ENCODE results near the gene MAGEB6. TPM values are rescaled to one million over a fixed set of nuclear protein-coding genes. Genes with fewer than 3 reads are reported as not detected.
"Not testable (repeated sequence)": the region's sequence is repeated elsewhere in the genome, so short reads cannot be mapped to it uniquely, and the experiment has no call there.

The MAGEB6 gene
- not detected for polyA plus RNA-seq (2013, experiment 1 of 4)
- polyA plus RNA-seq (2013, experiment 2 of 4), result not detected
- not detected for polyA plus RNA-seq (2013, experiment 3 of 4)
- polyA plus RNA-seq (2013, experiment 4 of 4), result not detected

GRCh38 chrX:26192204-26192603, at the start of gene MAGEB6:
MAGEB6 (plus strand) TSS chrX:26192440; CDS start chrX:26193847, 1,407 bp downstream.
- Histone ChIP-seq H3K36me3 (ENCODE audit: control insufficient read depth, insufficient read depth, low read length) (no peaks in the 10 kb centered on the region), H3K9me3 (ENCODE audit: control insufficient read depth, low read length) (no peaks in the 10 kb centered on the region), H3K27ac (ENCODE audit: insufficient read depth, low read depth, low read length, poor library complexity, severe bottlenecking) (no peak within 1 kb of the TSS), H3K4me3 (ENCODE audit: insufficient read depth, low read depth, low read length) (no peak within 1 kb of the TSS), H3K4me1 (ENCODE audit: control insufficient read depth, insufficient read depth, low read length) (no peaks in the 10 kb centered on the region), H3K27me3 (ENCODE audit: control insufficient read depth, insufficient read depth, low read length, poor library complexity, severe bottlenecking) (no peaks in the 10 kb centered on the region)
- WGBS, 2 experiments, result 93 to 94% methylated on average over 17 of the region's 17 CpGs

GRCh38 chrX:26146024-26146423, 46.2 kb upstream of the MAGEB6 start:
- Histone ChIP-seq H3K9me3 (ENCODE audit: control insufficient read depth, low read length) (no peaks in the 10 kb centered on the region), H3K4me3 (ENCODE audit: insufficient read depth, low read depth, low read length) (no peak overlapping the region), H3K4me1 (ENCODE audit: control insufficient read depth, insufficient read depth, low read length) (no peaks in the 10 kb centered on the region), H3K36me3 (ENCODE audit: control insufficient read depth, insufficient read depth, low read length) (no peaks in the 10 kb centered on the region), H3K27ac (ENCODE audit: insufficient read depth, low read depth, low read length, poor library complexity, severe bottlenecking) (no peak overlapping the region), H3K27me3 (ENCODE audit: control insufficient read depth, insufficient read depth, low read length, poor library complexity, severe bottlenecking) (no peaks in the 10 kb centered on the region)
- WGBS, 2 experiments, result 97 to 100% methylated on average over 1 to 2 of the region's 2 CpGs

GRCh38 chrX:26160301-26160700, 31.9 kb upstream of the MAGEB6 start, which contains the start of gene MAGEB6B:
MAGEB6B (plus strand) TSS chrX:26160601; CDS start chrX:26160601, 0 bp downstream.
- no peaks in the 10 kb centered on the region for H3K36me3 ChIP-seq (ENCODE audit: control insufficient read depth, insufficient read depth, low read length)
- 92 to 96% methylated on average over 10 of the region's 10 CpGs for WGBS, 2 experiments
- no peaks in the 10 kb centered on the region for H3K9me3 ChIP-seq (ENCODE audit: control insufficient read depth, low read length)
- H3K4me3 ChIP-seq (ENCODE audit: insufficient read depth, low read depth, low read length), result no peak within 1 kb of the TSS
- no peak within 1 kb of the TSS for H3K27ac ChIP-seq (ENCODE audit: insufficient read depth, low read depth, low read length, poor library complexity, severe bottlenecking)
- H3K27me3 ChIP-seq (ENCODE audit: control insufficient read depth, insufficient read depth, low read length, poor library complexity, severe bottlenecking), result no peaks in the 10 kb centered on the region
- no peaks in the 10 kb centered on the region for H3K4me1 ChIP-seq (ENCODE audit: control insufficient read depth, insufficient read depth, low read length)

- Histone ChIP-seq H3K9me3 (ENCODE audit: control insufficient read depth, low read length) (no peaks in the 10 kb centered on the region), H3K4me3 (ENCODE audit: insufficient read depth, low read depth, low read length) (no peak overlapping the region), H3K36me3 (ENCODE audit: control insufficient read depth, insufficient read depth, low read length) (no peaks in the 10 kb centered on the region), H3K4me1 (ENCODE audit: control insufficient read depth, insufficient read depth, low read length) (no peaks in the 10 kb centered on the region), H3K27ac (ENCODE audit: insufficient read depth, low read depth, low read length, poor library complexity, severe bottlenecking) (no peak overlapping the region), H3K27me3 (ENCODE audit: control insufficient read depth, insufficient read depth, low read length, poor library complexity, severe bottlenecking) (no peaks in the 10 kb centered on the region)
Observed at GRCh38 chrX:26203561-26203960, 11.3 kb downstream of the MAGEB6 start.

GRCh38 chrX:26204717-26205116, 12.5 kb downstream of the MAGEB6 start:
- not testable (repeated sequence) for H3K4me3 ChIP-seq (ENCODE audit: insufficient read depth, low read depth, low read length); H3K27me3 ChIP-seq (ENCODE audit: control insufficient read depth, insufficient read depth, low read length, poor library complexity, severe bottlenecking); H3K9me3 ChIP-seq (ENCODE audit: control insufficient read depth, low read length); H3K4me1 ChIP-seq (ENCODE audit: control insufficient read depth, insufficient read depth, low read length); H3K36me3 ChIP-seq (ENCODE audit: control insufficient read depth, insufficient read depth, low read length); H3K27ac ChIP-seq (ENCODE audit: insufficient read depth, low read depth, low read length, poor library complexity, severe bottlenecking)
- 95 to 96% methylated on average over 27 of the region's 27 CpGs for whole genome bisulfite sequencing, 2 experiments

DNA sequence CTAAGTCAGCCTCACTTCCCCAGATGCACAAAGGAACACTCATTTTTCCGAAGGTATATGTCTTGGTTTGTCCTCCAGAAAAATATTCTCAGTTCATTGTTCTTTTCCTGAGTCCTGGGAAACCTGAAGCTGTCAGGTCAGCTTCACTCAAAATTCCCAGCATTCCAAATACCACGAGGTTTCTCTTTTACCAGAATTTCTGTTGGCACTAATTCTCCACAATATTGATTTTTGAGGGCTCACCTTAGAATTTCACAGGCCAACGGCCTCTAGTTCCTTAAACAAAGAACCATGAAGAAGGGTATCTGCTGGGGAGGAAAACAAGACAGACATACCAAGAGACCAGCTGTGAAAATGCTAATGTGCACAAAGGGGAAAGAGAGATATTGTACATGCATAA, 15.8 kb downstream of the MAGEB6 start:
- Histone ChIP-seq H3K4me3 (ENCODE audit: insufficient read depth, low read depth, low read length) (no peak overlapping the region), H3K27me3 (ENCODE audit: control insufficient read depth, insufficient read depth, low read length, poor library complexity, severe bottlenecking) (no peaks in the 10 kb centered on the region), H3K36me3 (ENCODE audit: control insufficient read depth, insufficient read depth, low read length) (no peaks in the 10 kb centered on the region), H3K4me1 (ENCODE audit: control insufficient read depth, insufficient read depth, low read length) (no peaks in the 10 kb centered on the region), H3K9me3 (ENCODE audit: control insufficient read depth, low read length) (no peaks in the 10 kb centered on the region), H3K27ac (ENCODE audit: insufficient read depth, low read depth, low read length, poor library complexity, severe bottlenecking) (no peak overlapping the region)
- WGBS, 2 experiments, result 87 to 94% methylated on average over 3 of the region's 3 CpGs

DNA sequence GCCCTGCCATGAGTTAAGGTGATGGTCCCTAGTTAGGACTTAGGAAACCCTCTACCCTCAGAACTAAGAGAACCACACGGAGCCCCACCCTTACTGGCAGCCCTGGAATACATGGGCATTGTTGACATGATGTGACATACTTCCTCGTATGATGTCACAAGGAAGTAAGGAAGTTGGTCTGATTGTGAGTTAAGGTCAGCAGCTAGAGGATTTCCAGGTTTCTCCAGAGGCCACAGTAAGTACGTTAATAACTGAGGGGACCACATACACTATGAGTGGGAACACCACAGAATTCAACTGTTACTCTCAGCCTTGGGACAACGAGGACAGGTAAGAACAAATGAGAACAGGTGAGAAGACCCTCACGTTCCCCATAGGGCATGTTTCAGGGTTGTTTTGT, 23.6 kb downstream of the MAGEB6 start, which contains the start of gene MAGEB5:
Gene MAGEB5, plus strand, starts transcription at position 301 of the 400 bp plus-strand sequence. CDS start 1,133 bp downstream, outside the sequence.
- Histone ChIP-seq H3K27me3 (ENCODE audit: control insufficient read depth, insufficient read depth, low read length, poor library complexity, severe bottlenecking) (no peaks in the 10 kb centered on the region), H3K9me3 (ENCODE audit: control insufficient read depth, low read length) (no peaks in the 10 kb centered on the region), H3K4me1 (ENCODE audit: control insufficient read depth, insufficient read depth, low read length) (no peaks in the 10 kb centered on the region), H3K36me3 (ENCODE audit: control insufficient read depth, insufficient read depth, low read length) (no peaks in the 10 kb centered on the region), H3K4me3 (ENCODE audit: insufficient read depth, low read depth, low read length) (no peak within 1 kb of the TSS), H3K27ac (ENCODE audit: insufficient read depth, low read depth, low read length, poor library complexity, severe bottlenecking) (no peak within 1 kb of the TSS)
- 83 to 88% methylated on average over 4 to 5 of the region's 5 CpGs for WGBS, 2 experiments

- H3K4me3 ChIP-seq (ENCODE audit: insufficient read depth, low read depth, low read length), result no peak overlapping the region
- no peaks in the 10 kb centered on the region for H3K4me1 ChIP-seq (ENCODE audit: control insufficient read depth, insufficient read depth, low read length)
- H3K36me3 ChIP-seq (ENCODE audit: control insufficient read depth, insufficient read depth, low read length), result no peaks in the 10 kb centered on the region
- WGBS, 2 experiments, result 88 to 91% methylated on average over 7 of the region's 7 CpGs
- H3K27ac ChIP-seq (ENCODE audit: insufficient read depth, low read depth, low read length, poor library complexity, severe bottlenecking), result no peak overlapping the region
- H3K9me3 ChIP-seq (ENCODE audit: control insufficient read depth, low read length), result no peaks in the 10 kb centered on the region
- H3K27me3 ChIP-seq (ENCODE audit: control insufficient read depth, insufficient read depth, low read length, poor library complexity, severe bottlenecking), result no peaks in the 10 kb centered on the region
Observed at GRCh38 chrX:26219351-26219750, 27.1 kb downstream of the MAGEB6 start.

DNA sequence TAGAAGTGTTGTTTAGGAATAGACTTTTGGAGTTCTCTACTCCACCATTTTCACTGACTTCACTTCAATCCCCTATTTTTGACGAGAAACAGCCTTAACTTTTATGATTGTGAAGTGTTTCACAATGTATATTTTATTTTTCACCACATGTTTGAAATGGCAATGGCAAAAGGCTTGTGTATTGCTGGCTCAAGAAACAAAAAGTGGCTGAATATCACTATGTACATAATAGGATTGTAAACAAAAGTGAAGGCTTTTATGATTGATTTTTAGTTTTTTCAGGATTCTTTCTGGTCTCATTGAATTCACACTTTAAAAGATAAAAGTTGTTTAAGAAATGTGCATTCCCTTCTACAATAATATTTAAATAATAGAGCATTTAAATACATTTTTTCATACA, 41.9 kb downstream of the MAGEB6 start:
- no CpG with 5 or more reads among the region's 1 CpG for WGBS, 2 experiments
- Histone ChIP-seq H3K4me3 (ENCODE audit: insufficient read depth, low read depth, low read length) (no peak overlapping the region), H3K27me3 (ENCODE audit: control insufficient read depth, insufficient read depth, low read length, poor library complexity, severe bottlenecking) (no peaks in the 10 kb centered on the region), H3K27ac (ENCODE audit: insufficient read depth, low read depth, low read length, poor library complexity, severe bottlenecking) (no peak overlapping the region), H3K4me1 (ENCODE audit: control insufficient read depth, insufficient read depth, low read length) (no peaks in the 10 kb centered on the region), H3K36me3 (ENCODE audit: control insufficient read depth, insufficient read depth, low read length) (no peaks in the 10 kb centered on the region), H3K9me3 (ENCODE audit: control insufficient read depth, low read length) (no peaks in the 10 kb centered on the region)
